Measurements from ENCODE around the gene CIDEC. TPM values are rescaled to one million over a fixed set of nuclear protein-coding genes. Genes with fewer than 3 reads are reported as not detected.
"Not testable (repeated sequence)": the region's sequence is repeated elsewhere in the genome, so short reads cannot be mapped to it uniquely, and the experiment has no call there.

The CIDEC gene
- total and polyA plus RNA-seq, 5 donors from 2014 or later, result not detected

- Histone ChIP-seq H3K36me3 (ENCODE audit: control insufficient read depth, insufficient read depth, low read length) (no peaks in the 10 kb centered on the region), H3K9me3 (ENCODE audit: control insufficient read depth in 2 of 2, low read length in 2 of 2) (no peaks in the 10 kb centered on the region), H3K4me3 (ENCODE audit: low read depth, low read length) (no peak overlapping the region), H3K4me1 (ENCODE audit: control insufficient read depth, insufficient read depth, low read length, poor library complexity, severe bottlenecking) (no peaks in the 10 kb centered on the region), H3K27ac (ENCODE audit: insufficient read depth, low read length, poor library complexity, severe bottlenecking) (no peak overlapping the region), H3K27me3 (ENCODE audit: control insufficient read depth, insufficient read depth, low read length) (no peaks in the 10 kb centered on the region)
- no peaks in the 10 kb centered on the region for H3K9me3 Mint-ChIP-seq
- H3K36me3 Mint-ChIP-seq, result no peaks in the 10 kb centered on the region
- H3K4me1 Mint-ChIP-seq, result no peaks in the 10 kb centered on the region
- H3K4me3 Mint-ChIP-seq, result no peak overlapping the region
- no peak overlapping the region for H3K27ac Mint-ChIP-seq
- ATAC-seq (ENCODE audit: low read depth in 2 of 2), result no peak
- peaks cover 5% of the 10 kb centered on the region for H3K27me3 Mint-ChIP-seq
- no peak for DNase-seq
Measured at GRCh38 chr3:9881441-9881840, 1.4 kb upstream of the CIDEC start.

- Mint-ChIP-seq H3K4me1 (no peaks in the 10 kb centered on the region), H3K4me3 (no peak overlapping the region), H3K36me3 (no peaks in the 10 kb centered on the region), H3K9me3 (no peaks in the 10 kb centered on the region), H3K27ac (no peak overlapping the region), H3K27me3 (peaks cover 10% of the 10 kb centered on the region)
- Histone ChIP-seq H3K36me3 (ENCODE audit: control insufficient read depth, insufficient read depth, low read length) (no peaks in the 10 kb centered on the region), H3K4me3 (ENCODE audit: low read depth, low read length) (no peak overlapping the region), H3K9me3 (ENCODE audit: control insufficient read depth in 2 of 2, low read length in 2 of 2) (no peaks in the 10 kb centered on the region), H3K27ac (ENCODE audit: insufficient read depth, low read length, poor library complexity, severe bottlenecking) (no peak overlapping the region), H3K27me3 (ENCODE audit: control insufficient read depth, insufficient read depth, low read length) (no peaks in the 10 kb centered on the region), H3K4me1 (ENCODE audit: control insufficient read depth, insufficient read depth, low read length, poor library complexity, severe bottlenecking) (no peaks in the 10 kb centered on the region)
- DNase-seq (no peak), ATAC-seq (ENCODE audit: low read depth in 2 of 2) (no peak)
Measured at GRCh38 chr3:9878700-9879099, 1.4 kb downstream of the CIDEC start.

GRCh38 chr3:9876991-9877390, 3.1 kb downstream of the CIDEC start:
- Mint-ChIP-seq H3K27me3 (peaks cover 10% of the 10 kb centered on the region), H3K4me3 (no peak overlapping the region), H3K4me1 (no peaks in the 10 kb centered on the region), H3K36me3 (no peaks in the 10 kb centered on the region), H3K9me3 (no peaks in the 10 kb centered on the region), H3K27ac (no peak overlapping the region)
- no peak for DNase-seq
- Histone ChIP-seq H3K27me3 (ENCODE audit: control insufficient read depth, insufficient read depth, low read length) (no peaks in the 10 kb centered on the region), H3K4me1 (ENCODE audit: control insufficient read depth, insufficient read depth, low read length, poor library complexity, severe bottlenecking) (no peaks in the 10 kb centered on the region), H3K9me3 (ENCODE audit: control insufficient read depth in 2 of 2, low read length in 2 of 2) (no peaks in the 10 kb centered on the region), H3K27ac (ENCODE audit: insufficient read depth, low read length, poor library complexity, severe bottlenecking) (no peak overlapping the region), H3K4me3 (ENCODE audit: low read depth, low read length) (no peak overlapping the region), H3K36me3 (ENCODE audit: control insufficient read depth, insufficient read depth, low read length) (no peaks in the 10 kb centered on the region)
- ATAC-seq (ENCODE audit: low read depth in 2 of 2), result no peak

GRCh38 chr3:9876255-9876654, 3.8 kb downstream of the CIDEC start:
- not testable (repeated sequence) for H3K36me3 ChIP-seq (ENCODE audit: control insufficient read depth, insufficient read depth, low read length); H3K27ac ChIP-seq (ENCODE audit: insufficient read depth, low read length, poor library complexity, severe bottlenecking); H3K9me3 Mint-ChIP-seq; H3K27me3 ChIP-seq (ENCODE audit: control insufficient read depth, insufficient read depth, low read length); H3K4me1 ChIP-seq (ENCODE audit: control insufficient read depth, insufficient read depth, low read length, poor library complexity, severe bottlenecking); H3K27me3 Mint-ChIP-seq; ATAC-seq (ENCODE audit: low read depth in 2 of 2); H3K36me3 Mint-ChIP-seq; H3K4me3 ChIP-seq (ENCODE audit: low read depth, low read length); H3K4me3 Mint-ChIP-seq; DNase-seq; H3K4me1 Mint-ChIP-seq; H3K9me3 ChIP-seq (ENCODE audit: control insufficient read depth in 2 of 2, low read length in 2 of 2)
- H3K27ac Mint-ChIP-seq, result peak overlapping the region in 1 of 3 donors; percentile 9

- peaks cover 5% of the 10 kb centered on the region for H3K27me3 Mint-ChIP-seq
- no peak overlapping the region for H3K4me3 ChIP-seq (ENCODE audit: low read depth, low read length)
- H3K27ac ChIP-seq (ENCODE audit: insufficient read depth, low read length, poor library complexity, severe bottlenecking), result no peak overlapping the region
- no peaks in the 10 kb centered on the region for H3K27me3 ChIP-seq (ENCODE audit: control insufficient read depth, insufficient read depth, low read length)
- no peak for DNase-seq
- H3K4me1 ChIP-seq (ENCODE audit: control insufficient read depth, insufficient read depth, low read length, poor library complexity, severe bottlenecking), result no peaks in the 10 kb centered on the region
- no peaks in the 10 kb centered on the region for H3K9me3 ChIP-seq (ENCODE audit: control insufficient read depth in 2 of 2, low read length in 2 of 2)
- H3K36me3 ChIP-seq (ENCODE audit: control insufficient read depth, insufficient read depth, low read length), result no peaks in the 10 kb centered on the region
- H3K4me3 Mint-ChIP-seq, result peak overlapping the region in 1 of 4 donors; percentile 58
- no peaks in the 10 kb centered on the region for H3K4me1 Mint-ChIP-seq
- H3K9me3 Mint-ChIP-seq, result no peaks in the 10 kb centered on the region
- H3K36me3 Mint-ChIP-seq, result no peaks in the 10 kb centered on the region
- H3K27ac Mint-ChIP-seq, result no peak overlapping the region
- ATAC-seq (ENCODE audit: low read depth in 2 of 2), result no peak
Measured at GRCh38 chr3:9875448-9875847, 4.6 kb downstream of the CIDEC start.

GRCh38 chr3:9872067-9872466, 8.0 kb downstream of the CIDEC start:
- H3K4me1 Mint-ChIP-seq; H3K27ac ChIP-seq (ENCODE audit: insufficient read depth, low read length, poor library complexity, severe bottlenecking); H3K9me3 Mint-ChIP-seq; H3K27me3 Mint-ChIP-seq; H3K36me3 Mint-ChIP-seq; H3K36me3 ChIP-seq (ENCODE audit: control insufficient read depth, insufficient read depth, low read length); ATAC-seq (ENCODE audit: low read depth in 2 of 2); H3K4me3 Mint-ChIP-seq; H3K4me1 ChIP-seq (ENCODE audit: control insufficient read depth, insufficient read depth, low read length, poor library complexity, severe bottlenecking); H3K27ac Mint-ChIP-seq; H3K9me3 ChIP-seq (ENCODE audit: control insufficient read depth in 2 of 2, low read length in 2 of 2); H3K27me3 ChIP-seq (ENCODE audit: control insufficient read depth, insufficient read depth, low read length); DNase-seq; H3K4me3 ChIP-seq (ENCODE audit: low read depth, low read length): not testable (repeated sequence)

GRCh38 chr3:9870978-9871377, 9.1 kb downstream of the CIDEC start:
- no peaks in the 10 kb centered on the region for H3K4me1 Mint-ChIP-seq

GRCh38 chr3:9869955-9870354, 10.1 kb downstream of the CIDEC start:
- Mint-ChIP-seq H3K27me3 (peaks cover 1% of the 10 kb centered on the region), H3K9me3 (no peaks in the 10 kb centered on the region), H3K4me3 (no peak overlapping the region), H3K4me1 (no peaks in the 10 kb centered on the region), H3K27ac (no peak overlapping the region), H3K36me3 (no peaks in the 10 kb centered on the region)
- H3K4me1 ChIP-seq (ENCODE audit: control insufficient read depth, insufficient read depth, low read length, poor library complexity, severe bottlenecking), result no peaks in the 10 kb centered on the region
- no peaks in the 10 kb centered on the region for H3K27me3 ChIP-seq (ENCODE audit: control insufficient read depth, insufficient read depth, low read length)
- no peaks in the 10 kb centered on the region for H3K9me3 ChIP-seq (ENCODE audit: control insufficient read depth in 2 of 2, low read length in 2 of 2)
- ATAC-seq (ENCODE audit: low read depth in 2 of 2) (no peak), DNase-seq (no peak)
- H3K4me3 ChIP-seq (ENCODE audit: low read depth, low read length), result no peak overlapping the region
- no peaks in the 10 kb centered on the region for H3K36me3 ChIP-seq (ENCODE audit: control insufficient read depth, insufficient read depth, low read length)
- no peak overlapping the region for H3K27ac ChIP-seq (ENCODE audit: insufficient read depth, low read length, poor library complexity, severe bottlenecking)

More at GRCh38 chr3:9870978-9871377, 9.1 kb downstream of the CIDEC start:
- no peaks in the 10 kb centered on the region for H3K4me1 ChIP-seq (ENCODE audit: control insufficient read depth, insufficient read depth, low read length, poor library complexity, severe bottlenecking)
- H3K36me3 ChIP-seq (ENCODE audit: control insufficient read depth, insufficient read depth, low read length), result no peaks in the 10 kb centered on the region
- Mint-ChIP-seq H3K27ac (no peak overlapping the region), H3K4me3 (no peak overlapping the region), H3K27me3 (peaks cover 5% of the 10 kb centered on the region), H3K9me3 (no peaks in the 10 kb centered on the region), H3K36me3 (no peaks in the 10 kb centered on the region)
- no peak overlapping the region for H3K27ac ChIP-seq (ENCODE audit: insufficient read depth, low read length, poor library complexity, severe bottlenecking)
- H3K27me3 ChIP-seq (ENCODE audit: control insufficient read depth, insufficient read depth, low read length), result no peaks in the 10 kb centered on the region
- DNase-seq (no peak), ATAC-seq (ENCODE audit: low read depth in 2 of 2) (no peak)
- H3K9me3 ChIP-seq (ENCODE audit: control insufficient read depth in 2 of 2, low read length in 2 of 2), result no peaks in the 10 kb centered on the region
- H3K4me3 ChIP-seq (ENCODE audit: low read depth, low read length), result no peak overlapping the region

All from CD4-positive, CD25-positive, alpha-beta regulatory T cell (primary cell).